DND-41 (cell line): ENCODE results near the gene FBXL12.

ENCODE experiments used
- CTCF ChIP-seq: IDR thresholded peaks from 2 replicates; pipeline ENCODE4 v1.5.1; 2012; ENCODE audit warnings: borderline replicate concordance, low read length, moderate library complexity, mild to moderate bottlenecking; ENCODE audit not compliant: poor library complexity, severe bottlenecking; ENCODE audit errors: extremely low read depth
- EZH2 ChIP-seq: IDR thresholded peaks from 3 replicates; pipeline ENCODE4 v1.6.1; 2012; ENCODE audit warnings: borderline replicate concordance, low read depth, mild to moderate bottlenecking, moderate library complexity, low read length, inconsistent platforms; ENCODE audit not compliant: severe bottlenecking

DNA sequence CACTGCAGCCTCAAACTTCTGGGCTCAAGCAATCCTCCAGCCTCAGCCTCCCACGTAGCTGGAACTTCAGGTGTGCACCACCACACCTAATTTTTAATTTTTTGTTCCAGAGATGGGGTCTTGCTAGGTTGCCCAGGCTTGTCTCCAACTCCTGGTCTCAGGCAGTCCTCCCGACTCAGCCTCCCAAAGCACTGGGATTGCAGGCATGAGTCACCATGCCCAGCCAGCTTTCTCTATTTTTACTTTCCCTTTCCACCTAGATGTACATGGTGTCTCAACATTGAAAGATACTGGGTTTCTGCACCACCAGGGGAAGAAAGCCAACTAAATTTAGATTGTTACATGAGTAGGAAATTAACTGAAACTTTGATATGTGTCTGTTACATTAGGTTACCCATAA is 36.5 kb downstream of the FBXL12 start:
- TF ChIP-seq CTCF (no peak), EZH2 (no peak)
